ENCODE data around the gene CNGB1.

Gene CNGB1

GRCh38 chr16:57959804-57960203, 11.1 kb downstream of the CNGB1 start:
- DNase-seq (no peak), ATAC-seq (ENCODE audit: insufficient read depth, low read depth) (no peak)
- Histone ChIP-seq H2AFZ (ENCODE audit: low read depth, low read length) (no peak overlapping the region), H3K9ac (ENCODE audit: low read depth, low read length) (no peak overlapping the region), H3K4me2 (ENCODE audit: insufficient read depth, low read length) (no peak overlapping the region), H3K9me3 (ENCODE audit: insufficient read depth, low read length, severe bottlenecking) (no peaks in the 10 kb centered on the region), H3K27ac (ENCODE audit: low read length) (no peak overlapping the region), H4K20me1 (ENCODE audit: insufficient read depth, low read length) (no peaks in the 10 kb centered on the region; the same call in 1 of the 2 replicates), H3K79me2 (ENCODE audit: insufficient read depth, low read length) (no peaks in the 10 kb centered on the region), H3K4me1 (ENCODE audit: insufficient read depth, low read length) (no peaks in the 10 kb centered on the region), H3K27me3 (ENCODE audit: insufficient read depth, low read length, poor library complexity) (no peaks in the 10 kb centered on the region), H3K36me3 (ENCODE audit: insufficient read depth, low read length) (no peaks in the 10 kb centered on the region), H3K4me3 (ENCODE audit: low read depth in 1 of 2, low read length in 2 of 2) (no peak overlapping the region)
- no peak for TF ChIP-seq EZH2 (IDR thresholded peaks at IDR 0.05; ENCODE audit: borderline replicate concordance, low read depth, low read length, severe bottlenecking)

GRCh38 chr16:57959121-57959520, 11.8 kb downstream of the CNGB1 start:
- no peak overlapping the region for H3K4me3 ChIP-seq (ENCODE audit: low read depth in 1 of 2, low read length in 2 of 2)
- no peaks in the 10 kb centered on the region for H3K4me1 ChIP-seq (ENCODE audit: insufficient read depth, low read length)
- no peak overlapping the region for H3K4me2 ChIP-seq (ENCODE audit: insufficient read depth, low read length)
- ATAC-seq (ENCODE audit: insufficient read depth, low read depth) (no peak), DNase-seq (no peak)
- no peak overlapping the region for H3K9ac ChIP-seq (ENCODE audit: low read depth, low read length)
- H3K9me3 ChIP-seq (ENCODE audit: insufficient read depth, low read length, severe bottlenecking), result no peaks in the 10 kb centered on the region
- no peaks in the 10 kb centered on the region for H3K27me3 ChIP-seq (ENCODE audit: insufficient read depth, low read length, poor library complexity)
- H4K20me1 ChIP-seq (ENCODE audit: insufficient read depth, low read length), result no peaks in the 10 kb centered on the region; the same call in 1 of the 2 replicates
- H2AFZ ChIP-seq (ENCODE audit: low read depth, low read length), result no peak overlapping the region
- no peaks in the 10 kb centered on the region for H3K36me3 ChIP-seq (ENCODE audit: insufficient read depth, low read length)
- TF ChIP-seq, protein P1, sequence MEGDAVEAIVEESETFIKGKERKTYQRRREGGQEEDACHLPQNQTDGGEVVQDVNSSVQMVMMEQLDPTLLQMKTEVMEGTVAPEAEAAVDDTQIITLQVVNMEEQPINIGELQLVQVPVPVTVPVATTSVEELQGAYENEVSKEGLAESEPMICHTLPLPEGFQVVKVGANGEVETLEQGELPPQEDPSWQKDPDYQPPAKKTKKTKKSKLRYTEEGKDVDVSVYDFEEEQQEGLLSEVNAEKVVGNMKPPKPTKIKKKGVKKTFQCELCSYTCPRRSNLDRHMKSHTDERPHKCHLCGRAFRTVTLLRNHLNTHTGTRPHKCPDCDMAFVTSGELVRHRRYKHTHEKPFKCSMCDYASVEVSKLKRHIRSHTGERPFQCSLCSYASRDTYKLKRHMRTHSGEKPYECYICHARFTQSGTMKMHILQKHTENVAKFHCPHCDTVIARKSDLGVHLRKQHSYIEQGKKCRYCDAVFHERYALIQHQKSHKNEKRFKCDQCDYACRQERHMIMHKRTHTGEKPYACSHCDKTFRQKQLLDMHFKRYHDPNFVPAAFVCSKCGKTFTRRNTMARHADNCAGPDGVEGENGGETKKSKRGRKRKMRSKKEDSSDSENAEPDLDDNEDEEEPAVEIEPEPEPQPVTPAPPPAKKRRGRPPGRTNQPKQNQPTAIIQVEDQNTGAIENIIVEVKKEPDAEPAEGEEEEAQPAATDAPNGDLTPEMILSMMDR (IDR thresholded peaks at IDR 0.05; ENCODE audit: borderline replicate concordance, extremely low read depth, low read length, poor library complexity, severe bottlenecking), result no peak
- TF ChIP-seq EZH2 (IDR thresholded peaks at IDR 0.05; ENCODE audit: borderline replicate concordance, low read depth, low read length, severe bottlenecking), result no peak
- no peak overlapping the region for H3K27ac ChIP-seq (ENCODE audit: low read length)
- no peaks in the 10 kb centered on the region for H3K79me2 ChIP-seq (ENCODE audit: insufficient read depth, low read length)

DNA sequence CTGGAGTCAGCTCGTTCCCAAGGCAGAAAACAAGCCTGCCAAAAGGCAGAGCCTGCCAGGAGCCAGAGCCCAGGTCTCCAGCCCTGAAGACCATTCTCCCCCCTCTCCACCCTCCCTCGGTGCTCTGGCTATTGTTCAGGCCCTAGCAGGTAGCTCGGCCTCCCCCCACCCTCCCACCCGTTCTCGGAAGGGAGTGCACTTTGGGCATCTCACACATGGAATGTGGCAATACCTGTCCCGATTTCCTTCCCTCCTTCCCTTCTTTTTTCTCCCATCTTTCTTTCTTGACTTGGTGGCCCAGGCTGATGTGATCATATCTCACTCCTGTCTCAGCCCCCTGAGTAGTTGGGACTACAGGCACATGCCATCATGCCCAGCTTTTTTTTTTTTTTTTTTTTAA, 12.4 kb downstream of the CNGB1 start:
- Histone ChIP-seq H3K4me1 (ENCODE audit: insufficient read depth, low read length) (no peaks in the 10 kb centered on the region), H3K9me3 (ENCODE audit: insufficient read depth, low read length, severe bottlenecking) (no peaks in the 10 kb centered on the region), H3K9ac (ENCODE audit: low read depth, low read length) (no peak overlapping the region), H4K20me1 (ENCODE audit: insufficient read depth, low read length) (no peaks in the 10 kb centered on the region; the same call in 1 of the 2 replicates), H3K27ac (ENCODE audit: low read length) (no peak overlapping the region), H3K79me2 (ENCODE audit: insufficient read depth, low read length) (no peaks in the 10 kb centered on the region), H3K36me3 (ENCODE audit: insufficient read depth, low read length) (no peaks in the 10 kb centered on the region), H3K27me3 (ENCODE audit: insufficient read depth, low read length, poor library complexity) (no peaks in the 10 kb centered on the region), H3K4me2 (ENCODE audit: insufficient read depth, low read length) (no peak overlapping the region), H2AFZ (ENCODE audit: low read depth, low read length) (no peak overlapping the region), H3K4me3 (ENCODE audit: low read depth in 1 of 2, low read length in 2 of 2) (no peak overlapping the region)
- DNase-seq (no peak), ATAC-seq (ENCODE audit: insufficient read depth, low read depth) (no peak)
- TF ChIP-seq, protein P1 (IDR thresholded peaks at IDR 0.05; ENCODE audit: borderline replicate concordance, extremely low read depth, low read length, poor library complexity, severe bottlenecking), result no peak
- no peak for TF ChIP-seq EZH2 (IDR thresholded peaks at IDR 0.05; ENCODE audit: borderline replicate concordance, low read depth, low read length, severe bottlenecking)

- Histone ChIP-seq H2AFZ (ENCODE audit: low read depth, low read length) (no peak overlapping the region), H3K36me3 (ENCODE audit: insufficient read depth, low read length) (no peaks in the 10 kb centered on the region), H3K4me2 (ENCODE audit: insufficient read depth, low read length) (no peak overlapping the region), H3K9me3 (ENCODE audit: insufficient read depth, low read length, severe bottlenecking) (no peaks in the 10 kb centered on the region), H3K79me2 (ENCODE audit: insufficient read depth, low read length) (no peaks in the 10 kb centered on the region), H3K4me3 (ENCODE audit: low read depth in 1 of 2, low read length in 2 of 2) (no peak overlapping the region), H3K4me1 (ENCODE audit: insufficient read depth, low read length) (no peaks in the 10 kb centered on the region), H4K20me1 (ENCODE audit: insufficient read depth, low read length) (no peaks in the 10 kb centered on the region; the same call in 1 of the 2 replicates), H3K27me3 (ENCODE audit: insufficient read depth, low read length, poor library complexity) (no peaks in the 10 kb centered on the region), H3K9ac (ENCODE audit: low read depth, low read length) (no peak overlapping the region), H3K27ac (ENCODE audit: low read length) (no peak overlapping the region)
- ATAC-seq (ENCODE audit: insufficient read depth, low read depth), result no peak
- no peak for DNase-seq
- no peak for TF ChIP-seq EZH2 (IDR thresholded peaks at IDR 0.05; ENCODE audit: borderline replicate concordance, low read depth, low read length, severe bottlenecking)
- TF ChIP-seq, protein P1 (IDR thresholded peaks at IDR 0.05; ENCODE audit: borderline replicate concordance, extremely low read depth, low read length, poor library complexity, severe bottlenecking), result no peak
These were observed 13.1 kb downstream of the CNGB1 start for GRCh38 chr16:57957673-57958392.

All from DND-41 (cell line).